WTC11 (cell line): ENCODE data around the gene AIDA. TPM values are rescaled to one million over a fixed set of nuclear protein-coding genes. Genes with fewer than 3 reads are reported as not detected.

Experiments used
- ATAC-seq: fragments of 200-7000 bp; cut with Tn5 transposase; 2 replicates; pipeline ENCODE4 v1.10.0; 2021; ENCODE audit warnings: mild to moderate bottlenecking, moderate library complexity
- CTCF ChIA-PET: fragments of 300-600 bp; sonication (Branson Sonifier 250); formaldehyde crosslinking; loops from one replicate; lab custom pipeline; 2021; ENCODE audit warnings: antibody characterized with exemption; lab: Charles Lee
- POLR2A ChIA-PET: fragments of 350-600 bp; sonication (Branson Sonifier 250); formaldehyde crosslinking; loops from one replicate; lab custom pipeline; 2021; ENCODE audit warnings: antibody characterized with exemption; lab: Charles Lee
- DNase-seq: peaks from one replicate; pipeline ENCODE4 v3.0.0; 2021; ENCODE audit warnings: low spot score
- H3K27ac Mint-ChIP-seq: 2 replicates; pipeline ENCODE4 v1.8.0; 2021; ENCODE audit warnings: mixed read lengths
- H3K27me3 Mint-ChIP-seq: 2 replicates; pipeline ENCODE4 v1.8.0; 2021; ENCODE audit warnings: low read depth, mild to moderate bottlenecking, moderate library complexity, mixed read lengths
- H3K36me3 Mint-ChIP-seq: 2 replicates; pipeline ENCODE4 v1.8.0; 2021; ENCODE audit warnings: mixed read lengths
- H3K4me1 Mint-ChIP-seq: 2 replicates; pipeline ENCODE4 v1.8.0; 2022; ENCODE audit warnings: mixed read lengths
- H3K4me3 Mint-ChIP-seq: 2 replicates; pipeline ENCODE4 v1.8.0; 2021; ENCODE audit warnings: mild to moderate bottlenecking, moderate library complexity, mixed read lengths
- H3K9me3 Mint-ChIP-seq: 2 replicates; pipeline ENCODE4 v1.8.0; 2021; ENCODE audit warnings: mixed read lengths
- ATF3 ChIP-seq: sonication (generic); formaldehyde crosslinking; conservative IDR thresholded peaks from 2 replicates; pipeline ENCODE4 v1.8.1; 2022; ENCODE audit warnings: mild to moderate bottlenecking, missing genetic modification reagents
- CBFB ChIP-seq: sonication (generic); formaldehyde crosslinking; IDR thresholded peaks from 2 replicates; pipeline ENCODE4 v1.8.1; 2022; ENCODE audit warnings: mild to moderate bottlenecking, low read depth, missing genetic modification reagents
- CDX4 ChIP-seq: fragments of 250-450 bp; sonication (Bioruptor Pico); IDR thresholded peaks from 2 replicates; pipeline ENCODE4 v1.9.0; 2021; ENCODE audit warnings: moderate library complexity, mild to moderate bottlenecking, inconsistent platforms, borderline replicate concordance
- ETV6 ChIP-seq: sonication (generic); formaldehyde crosslinking; IDR thresholded peaks from 2 replicates; pipeline ENCODE4 v1.8.1; 2022; ENCODE audit warnings: mild to moderate bottlenecking, missing genetic modification reagents
- FOXJ3 ChIP-seq: sonication (generic); formaldehyde crosslinking; IDR thresholded peaks from 2 replicates; pipeline ENCODE4 v1.9.0; 2021; ENCODE audit warnings: missing genetic modification reagents, mild to moderate bottlenecking, borderline replicate concordance
- FOXP1 ChIP-seq: sonication (generic); formaldehyde crosslinking; IDR thresholded peaks from 2 replicates; pipeline ENCODE4 v1.8.0; 2022; ENCODE audit warnings: missing genetic modification reagents, mild to moderate bottlenecking, moderate library complexity, borderline replicate concordance
- GTF2I ChIP-seq: fragments of 250-450 bp; sonication (Bioruptor Pico); conservative IDR thresholded peaks from 2 replicates; pipeline ENCODE4 v1.4.0; 2021; ENCODE audit warnings: mild to moderate bottlenecking
- IRF2 ChIP-seq: sonication (generic); formaldehyde crosslinking; IDR thresholded peaks from 2 replicates; pipeline ENCODE4 v1.8.0; 2022; ENCODE audit warnings: low read depth, missing genetic modification reagents, borderline replicate concordance
- KAT7 ChIP-seq: sonication (generic); formaldehyde crosslinking; IDR thresholded peaks from 2 replicates; pipeline ENCODE4 v1.8.1; 2023; ENCODE audit warnings: missing genetic modification reagents, mild to moderate bottlenecking, borderline replicate concordance
- NR2C2 ChIP-seq: sonication (generic); formaldehyde crosslinking; IDR thresholded peaks from 2 replicates; pipeline ENCODE4 v1.8.0; 2022; ENCODE audit warnings: mild to moderate bottlenecking, missing genetic modification reagents
- ZNF138 ChIP-seq: sonication (generic); formaldehyde crosslinking; conservative IDR thresholded peaks from 2 replicates; pipeline ENCODE4 v1.8.1; 2022; ENCODE audit warnings: mild to moderate bottlenecking, moderate library complexity, missing genetic modification reagents
- ZNF232 ChIP-seq: sonication (generic); formaldehyde crosslinking; IDR thresholded peaks from 2 replicates; pipeline ENCODE4 v1.8.0; 2022; ENCODE audit warnings: mild to moderate bottlenecking, missing genetic modification reagents
- ZNF281 ChIP-seq: sonication (generic); formaldehyde crosslinking; IDR thresholded peaks from 2 replicates; pipeline ENCODE4 v1.8.0; 2023; ENCODE audit warnings: mild to moderate bottlenecking, missing genetic modification reagents
- total RNA-seq: library from RNA; stranded (reverse); gene quantifications from 3 replicates; pipeline ENCODE4 v1.2.3, GENCODE V29; 2021
- TF ChIP-seq, protein P1 (sequence below): sonication (generic); formaldehyde crosslinking; IDR thresholded peaks from 2 replicates; pipeline ENCODE4 v1.8.1; 2023; ENCODE audit warnings: mild to moderate bottlenecking, missing genetic modification reagents, borderline replicate concordance
- TF ChIP-seq, protein P2 (sequence below): sonication (generic); formaldehyde crosslinking; conservative IDR thresholded peaks from 2 replicates; pipeline ENCODE4 v1.8.1; 2023; ENCODE audit warnings: mild to moderate bottlenecking, low read depth, missing genetic modification reagents, moderate library complexity

AIDA gene
- total RNA-seq, 1 experiment from 2014 or later, result 81.2 TPM

GRCh38 chr1:222751255-222751654 lies 39.0 kb upstream of the AIDA start:
- CTCF ChIA-PET, result interaction anchor here (1.5 to 2.1 kb wide), 2 partner anchors 18 kb away, joined by 3 to 4 read pairs; no protein-coding TSS in a partner anchor

More at GRCh38 chr1:222751255-222751654, 39.0 kb upstream of the AIDA start:
- H3K9me3 Mint-ChIP-seq, result no peaks in the 10 kb centered on the region
- POLR2A ChIA-PET, result no interaction called here
- H3K27me3 Mint-ChIP-seq, result peaks cover under 1% of the 10 kb centered on the region
- H3K27ac Mint-ChIP-seq, result no peak overlapping the region
- H3K36me3 Mint-ChIP-seq, result no peaks in the 10 kb centered on the region
- no peak overlapping the region for H3K4me3 Mint-ChIP-seq
- TF ChIP-seq IRF2 (CRISPR knock-in tag) (no peak), NR2C2 (no peak), ETV6 (CRISPR knock-in tag) (no peak), ATF3 (CRISPR knock-in tag) (no peak), FOXJ3 (CRISPR knock-in tag) (no peak), CBFB (CRISPR knock-in tag) (no peak), KAT7 (CRISPR knock-in tag) (no peak), ZNF281 (CRISPR knock-in tag) (no peak), ZNF138 (CRISPR knock-in tag) (no peak), GTF2I (CRISPR knock-in tag) (no peak), CDX4 (CRISPR knock-in tag) (no peak), FOXP1 (CRISPR knock-in tag) (no peak), ZNF232 (CRISPR knock-in tag) (no peak)
- TF ChIP-seq, protein P1, sequence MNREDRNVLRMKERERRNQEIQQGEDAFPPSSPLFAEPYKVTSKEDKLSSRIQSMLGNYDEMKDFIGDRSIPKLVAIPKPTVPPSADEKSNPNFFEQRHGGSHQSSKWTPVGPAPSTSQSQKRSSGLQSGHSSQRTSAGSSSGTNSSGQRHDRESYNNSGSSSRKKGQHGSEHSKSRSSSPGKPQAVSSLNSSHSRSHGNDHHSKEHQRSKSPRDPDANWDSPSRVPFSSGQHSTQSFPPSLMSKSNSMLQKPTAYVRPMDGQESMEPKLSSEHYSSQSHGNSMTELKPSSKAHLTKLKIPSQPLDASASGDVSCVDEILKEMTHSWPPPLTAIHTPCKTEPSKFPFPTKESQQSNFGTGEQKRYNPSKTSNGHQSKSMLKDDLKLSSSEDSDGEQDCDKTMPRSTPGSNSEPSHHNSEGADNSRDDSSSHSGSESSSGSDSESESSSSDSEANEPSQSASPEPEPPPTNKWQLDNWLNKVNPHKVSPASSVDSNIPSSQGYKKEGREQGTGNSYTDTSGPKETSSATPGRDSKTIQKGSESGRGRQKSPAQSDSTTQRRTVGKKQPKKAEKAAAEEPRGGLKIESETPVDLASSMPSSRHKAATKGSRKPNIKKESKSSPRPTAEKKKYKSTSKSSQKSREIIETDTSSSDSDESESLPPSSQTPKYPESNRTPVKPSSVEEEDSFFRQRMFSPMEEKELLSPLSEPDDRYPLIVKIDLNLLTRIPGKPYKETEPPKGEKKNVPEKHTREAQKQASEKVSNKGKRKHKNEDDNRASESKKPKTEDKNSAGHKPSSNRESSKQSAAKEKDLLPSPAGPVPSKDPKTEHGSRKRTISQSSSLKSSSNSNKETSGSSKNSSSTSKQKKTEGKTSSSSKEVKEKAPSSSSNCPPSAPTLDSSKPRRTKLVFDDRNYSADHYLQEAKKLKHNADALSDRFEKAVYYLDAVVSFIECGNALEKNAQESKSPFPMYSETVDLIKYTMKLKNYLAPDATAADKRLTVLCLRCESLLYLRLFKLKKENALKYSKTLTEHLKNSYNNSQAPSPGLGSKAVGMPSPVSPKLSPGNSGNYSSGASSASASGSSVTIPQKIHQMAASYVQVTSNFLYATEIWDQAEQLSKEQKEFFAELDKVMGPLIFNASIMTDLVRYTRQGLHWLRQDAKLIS, result no peak
- TF ChIP-seq, protein P2, sequence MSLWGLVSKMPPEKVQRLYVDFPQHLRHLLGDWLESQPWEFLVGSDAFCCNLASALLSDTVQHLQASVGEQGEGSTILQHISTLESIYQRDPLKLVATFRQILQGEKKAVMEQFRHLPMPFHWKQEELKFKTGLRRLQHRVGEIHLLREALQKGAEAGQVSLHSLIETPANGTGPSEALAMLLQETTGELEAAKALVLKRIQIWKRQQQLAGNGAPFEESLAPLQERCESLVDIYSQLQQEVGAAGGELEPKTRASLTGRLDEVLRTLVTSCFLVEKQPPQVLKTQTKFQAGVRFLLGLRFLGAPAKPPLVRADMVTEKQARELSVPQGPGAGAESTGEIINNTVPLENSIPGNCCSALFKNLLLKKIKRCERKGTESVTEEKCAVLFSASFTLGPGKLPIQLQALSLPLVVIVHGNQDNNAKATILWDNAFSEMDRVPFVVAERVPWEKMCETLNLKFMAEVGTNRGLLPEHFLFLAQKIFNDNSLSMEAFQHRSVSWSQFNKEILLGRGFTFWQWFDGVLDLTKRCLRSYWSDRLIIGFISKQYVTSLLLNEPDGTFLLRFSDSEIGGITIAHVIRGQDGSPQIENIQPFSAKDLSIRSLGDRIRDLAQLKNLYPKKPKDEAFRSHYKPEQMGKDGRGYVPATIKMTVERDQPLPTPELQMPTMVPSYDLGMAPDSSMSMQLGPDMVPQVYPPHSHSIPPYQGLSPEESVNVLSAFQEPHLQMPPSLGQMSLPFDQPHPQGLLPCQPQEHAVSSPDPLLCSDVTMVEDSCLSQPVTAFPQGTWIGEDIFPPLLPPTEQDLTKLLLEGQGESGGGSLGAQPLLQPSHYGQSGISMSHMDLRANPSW, result no peak
- no peaks in the 10 kb centered on the region for H3K4me1 Mint-ChIP-seq
- ATAC-seq (no peak), DNase-seq (no peak)
